Astrocyte (in vitro differentiated cells and primary cell): ENCODE data around the gene MARCKS.

Experiments
- CTCF ChIP-seq: IDR thresholded peaks from 2 replicates; pipeline ENCODE4 v1.5.1; 2011; ENCODE audit warnings: low read depth, mild to moderate bottlenecking, inconsistent platforms, low read length, moderate library complexity; ENCODE audit not compliant: insufficient read depth
- EZH2 ChIP-seq: IDR thresholded peaks from 2 replicates; pipeline ENCODE4 v1.6.1; 2012; ENCODE audit warnings: mild to moderate bottlenecking, low read length, inconsistent platforms; ENCODE audit not compliant: insufficient read depth

- TF ChIP-seq CTCF: no peak
- no peak for TF ChIP-seq EZH2
These were observed 36.3 kb downstream of the MARCKS start for GRCh38 chr6:113893451-113893850.
